ENCODE results near the gene CPD.
"Not testable (repeated sequence)": the region's sequence is repeated elsewhere in the genome, so short reads cannot be mapped to it uniquely, and the experiment has no call there.

CPD gene

GRCh38 chr17:30413109-30413508 lies 34.4 kb downstream of the CPD start:
- no peaks in the 10 kb centered on the region for H3K36me3 ChIP-seq (ENCODE audit: low read length)
- H3K27ac ChIP-seq (ENCODE audit: low read depth, low read length): no peak overlapping the region
- no peak overlapping the region for H3K4me2 ChIP-seq (ENCODE audit: low read depth, low read length, poor library complexity, severe bottlenecking)
- no peak overlapping the region for H2AFZ ChIP-seq (ENCODE audit: low read depth, low read length, severe bottlenecking)
- no peaks in the 10 kb centered on the region for H3K27me3 ChIP-seq (ENCODE audit: low read length)
- no peaks in the 10 kb centered on the region for H4K20me1 ChIP-seq (ENCODE audit: low read depth, low read length)
- no peaks in the 10 kb centered on the region for H3K79me2 ChIP-seq (ENCODE audit: insufficient read depth, low read length)
- no peaks in the 10 kb centered on the region for H3F3A ChIP-seq (ENCODE audit: insufficient read depth)
- H3K9ac ChIP-seq (ENCODE audit: low read length): no peak overlapping the region
- no peaks in the 10 kb centered on the region for H3K9me2 ChIP-seq (replicated peaks; ENCODE audit: insufficient read depth, low read length)
- no peaks in the 10 kb centered on the region for H3K9me3 ChIP-seq (ENCODE audit: insufficient read depth, low read length)
- no peak for TF ChIP-seq CTCF (IDR thresholded peaks at IDR 0.05; ENCODE audit: insufficient read depth, low read length, poor library complexity, severe bottlenecking)
- no peak for TF ChIP-seq EZH2phosphoT487 (conservative IDR thresholded peaks at IDR 0.05; ENCODE audit: low read length)
- H3K4me3 ChIP-seq (ENCODE audit: insufficient read depth, low read length, poor library complexity, severe bottlenecking): no peak overlapping the region

GRCh38 chr17:30414486-30414885 lies 35.8 kb downstream of the CPD start:
- Histone ChIP-seq H4K20me1 (ENCODE audit: low read depth, low read length) (no peaks in the 10 kb centered on the region), H3K4me3 (ENCODE audit: insufficient read depth, low read length, poor library complexity, severe bottlenecking) (no peak overlapping the region), H3F3A (ENCODE audit: insufficient read depth) (no peaks in the 10 kb centered on the region), H3K27ac (ENCODE audit: low read depth, low read length) (no peak overlapping the region), H3K9ac (ENCODE audit: low read length) (no peak overlapping the region), H3K9me2 (replicated peaks; ENCODE audit: insufficient read depth, low read length) (no peaks in the 10 kb centered on the region), H3K36me3 (ENCODE audit: low read length) (no peaks in the 10 kb centered on the region), H3K79me2 (ENCODE audit: insufficient read depth, low read length) (no peaks in the 10 kb centered on the region), H2AFZ (ENCODE audit: low read depth, low read length, severe bottlenecking) (no peak overlapping the region), H3K27me3 (ENCODE audit: low read length) (no peaks in the 10 kb centered on the region), H3K9me3 (ENCODE audit: insufficient read depth, low read length) (no peaks in the 10 kb centered on the region), H3K4me2 (ENCODE audit: low read depth, low read length, poor library complexity, severe bottlenecking) (no peak overlapping the region)
- TF ChIP-seq CTCF (IDR thresholded peaks at IDR 0.05; ENCODE audit: insufficient read depth, low read length, poor library complexity, severe bottlenecking) (no peak), EZH2phosphoT487 (conservative IDR thresholded peaks at IDR 0.05; ENCODE audit: low read length) (no peak)

- Histone ChIP-seq H3K79me2 (ENCODE audit: insufficient read depth, low read length) (no peaks in the 10 kb centered on the region), H3F3A (ENCODE audit: insufficient read depth) (no peaks in the 10 kb centered on the region), H3K9ac (ENCODE audit: low read length) (no peak overlapping the region), H4K20me1 (ENCODE audit: low read depth, low read length) (no peaks in the 10 kb centered on the region), H3K36me3 (ENCODE audit: low read length) (no peaks in the 10 kb centered on the region), H3K27me3 (ENCODE audit: low read length) (no peaks in the 10 kb centered on the region), H3K27ac (ENCODE audit: low read depth, low read length) (no peak overlapping the region), H2AFZ (ENCODE audit: low read depth, low read length, severe bottlenecking) (no peak overlapping the region), H3K4me2 (ENCODE audit: low read depth, low read length, poor library complexity, severe bottlenecking) (no peak overlapping the region), H3K9me3 (ENCODE audit: insufficient read depth, low read length) (no peaks in the 10 kb centered on the region), H3K9me2 (replicated peaks; ENCODE audit: insufficient read depth, low read length) (no peaks in the 10 kb centered on the region), H3K4me3 (ENCODE audit: insufficient read depth, low read length, poor library complexity, severe bottlenecking) (no peak overlapping the region)
- no peak for TF ChIP-seq CTCF (IDR thresholded peaks at IDR 0.05; ENCODE audit: insufficient read depth, low read length, poor library complexity, severe bottlenecking)
- TF ChIP-seq EZH2phosphoT487 (conservative IDR thresholded peaks at IDR 0.05; ENCODE audit: low read length): no peak
These were observed 36.8 kb downstream of the CPD start for GRCh38 chr17:30415491-30415890.

GRCh38 chr17:30418070-30418469 lies 39.3 kb downstream of the CPD start:
- not testable (repeated sequence) for H3K9me2 ChIP-seq (replicated peaks; ENCODE audit: insufficient read depth, low read length); H3K4me2 ChIP-seq (ENCODE audit: low read depth, low read length, poor library complexity, severe bottlenecking); H3K4me3 ChIP-seq (ENCODE audit: insufficient read depth, low read length, poor library complexity, severe bottlenecking); H3K36me3 ChIP-seq (ENCODE audit: low read length); H2AFZ ChIP-seq (ENCODE audit: low read depth, low read length, severe bottlenecking); H3K9me3 ChIP-seq (ENCODE audit: insufficient read depth, low read length); H4K20me1 ChIP-seq (ENCODE audit: low read depth, low read length); H3K27ac ChIP-seq (ENCODE audit: low read depth, low read length); H3K27me3 ChIP-seq (ENCODE audit: low read length); H3K79me2 ChIP-seq (ENCODE audit: insufficient read depth, low read length); H3K9ac ChIP-seq (ENCODE audit: low read length); H3F3A ChIP-seq (ENCODE audit: insufficient read depth)
